GM12878 (cell line): ENCODE results near the gene TMC6.

Experiments used
- BHLHE40 ChIP-seq, 2 experiments: fragments of 450-650 bp in 1 of 2; IDR thresholded peaks; 2 replicates each; pipeline ENCODE4 v1.6.1; 2011 to 2017; ENCODE audit warnings: low read depth in 2 of 2, borderline replicate concordance in 1 of 2, improper control_type of control experiment in 1 of 2, low read length in 1 of 2, mild to moderate bottlenecking in 1 of 2
- EP300 ChIP-seq, 2 experiments: fragments of 150-350 bp in 1 of 2; IDR thresholded peaks; 2 replicates each; pipeline ENCODE4 v1.6.1; 2011 to 2012; ENCODE audit warnings: low read depth in 2 of 2, low read length in 2 of 2, borderline replicate concordance in 1 of 2, improper control_type of control experiment in 1 of 2, inconsistent platforms in 1 of 2; ENCODE audit not compliant: control insufficient read depth in 1 of 2
- JUND ChIP-seq: IDR thresholded peaks from 2 replicates; pipeline ENCODE4 v1.6.1; 2012; ENCODE audit warnings: low read depth, mild to moderate bottlenecking, low read length, improper control_type of control experiment, moderate library complexity
- RBBP5 ChIP-seq: fragments of 200-600 bp; sonication (generic); conservative IDR thresholded peaks from 2 replicates; pipeline ENCODE4 v1.6.1; 2016
- SP1 ChIP-seq: IDR thresholded peaks from one replicate; pipeline ENCODE4 v1.6.1; 2011; ENCODE audit warnings: low read depth, low read length
- TF ChIP-seq, protein P1 (sequence below), 3 experiments: IDR thresholded peaks in 2 of 3; conservative IDR thresholded peaks in 1 of 3; 2 replicates each; pipeline ENCODE4 v1.5.1; 2011; ENCODE audit warnings: low read depth in 3 of 3, low read length in 3 of 3, mild to moderate bottlenecking in 3 of 3, control low read depth in 2 of 3, moderate library complexity in 2 of 3, inconsistent platforms in 1 of 3, mixed read lengths in 1 of 3; ENCODE audit not compliant: control insufficient read depth in 2 of 3, insufficient read depth in 1 of 3; ENCODE audit errors: extremely low read depth in 1 of 3
- TF ChIP-seq, protein P2 (sequence below): IDR thresholded peaks from 2 replicates; pipeline ENCODE4 v1.6.1; 2012; ENCODE audit warnings: low read depth, low read length, improper control_type of control experiment

DNA sequence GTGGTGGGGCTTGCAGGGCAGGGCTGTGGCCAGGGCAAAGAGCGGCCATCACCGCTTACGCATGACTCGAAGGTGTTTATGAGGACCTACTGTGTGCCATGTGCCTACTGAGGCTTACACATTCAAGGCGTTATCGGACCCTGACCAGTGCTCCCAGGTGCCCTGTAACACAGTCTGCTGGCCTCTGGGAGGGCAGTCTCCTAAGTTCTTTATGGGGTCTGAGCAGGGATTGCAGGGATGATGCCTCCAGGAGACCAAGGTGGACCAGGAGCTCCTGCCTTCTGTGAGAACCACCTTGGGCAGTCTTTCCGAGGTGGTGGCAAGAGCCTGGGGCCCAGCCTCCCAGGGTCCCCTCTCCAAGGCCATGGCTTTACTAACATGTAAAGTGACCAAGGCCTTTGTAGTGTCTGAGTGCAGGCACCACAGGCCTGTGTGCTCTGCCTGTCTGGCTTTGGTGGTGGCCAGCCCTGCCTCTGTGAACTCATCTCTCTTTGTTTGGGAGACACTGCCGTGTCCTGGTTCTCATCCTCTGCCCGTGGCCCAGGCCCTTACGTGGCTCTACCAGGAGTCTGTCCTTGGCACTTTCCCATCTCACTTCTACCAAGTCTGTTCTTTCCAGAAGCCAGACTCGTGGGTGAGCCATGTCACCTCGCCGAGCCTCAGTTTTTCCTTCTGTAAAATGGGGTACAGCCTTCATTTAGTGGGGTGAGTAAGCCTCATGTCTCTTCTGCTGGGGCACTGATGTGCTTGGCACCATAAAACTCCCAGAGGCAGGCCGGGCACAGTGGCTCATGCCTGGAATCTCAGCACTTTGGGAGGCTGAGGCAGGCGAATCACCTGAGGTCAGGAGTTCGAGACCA is 36.4 kb upstream of the TMC6 start:
- TF ChIP-seq SP1 = no peak
- TF ChIP-seq BHLHE40 (IDR thresholded peaks at IDR 0.05; ENCODE audit: borderline replicate concordance in 1 of 2, low read depth in 2 of 2, low read length in 1 of 2) = no peak
- TF ChIP-seq RBBP5 = no peak
- TF ChIP-seq, protein P1, sequence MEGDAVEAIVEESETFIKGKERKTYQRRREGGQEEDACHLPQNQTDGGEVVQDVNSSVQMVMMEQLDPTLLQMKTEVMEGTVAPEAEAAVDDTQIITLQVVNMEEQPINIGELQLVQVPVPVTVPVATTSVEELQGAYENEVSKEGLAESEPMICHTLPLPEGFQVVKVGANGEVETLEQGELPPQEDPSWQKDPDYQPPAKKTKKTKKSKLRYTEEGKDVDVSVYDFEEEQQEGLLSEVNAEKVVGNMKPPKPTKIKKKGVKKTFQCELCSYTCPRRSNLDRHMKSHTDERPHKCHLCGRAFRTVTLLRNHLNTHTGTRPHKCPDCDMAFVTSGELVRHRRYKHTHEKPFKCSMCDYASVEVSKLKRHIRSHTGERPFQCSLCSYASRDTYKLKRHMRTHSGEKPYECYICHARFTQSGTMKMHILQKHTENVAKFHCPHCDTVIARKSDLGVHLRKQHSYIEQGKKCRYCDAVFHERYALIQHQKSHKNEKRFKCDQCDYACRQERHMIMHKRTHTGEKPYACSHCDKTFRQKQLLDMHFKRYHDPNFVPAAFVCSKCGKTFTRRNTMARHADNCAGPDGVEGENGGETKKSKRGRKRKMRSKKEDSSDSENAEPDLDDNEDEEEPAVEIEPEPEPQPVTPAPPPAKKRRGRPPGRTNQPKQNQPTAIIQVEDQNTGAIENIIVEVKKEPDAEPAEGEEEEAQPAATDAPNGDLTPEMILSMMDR (IDR thresholded peaks at IDR 0.05 in 2 of 3, conservative IDR thresholded peaks at IDR 0.05 in 1 of 3; ENCODE audit: control insufficient read depth in 2 of 3, extremely low read depth in 1 of 3, insufficient read depth in 1 of 3, low read depth in 3 of 3, low read length in 3 of 3) = no peak
- no peak for TF ChIP-seq JUND
- TF ChIP-seq EP300 (IDR thresholded peaks at IDR 0.05; ENCODE audit: borderline replicate concordance in 1 of 2, control insufficient read depth in 1 of 2, low read depth in 2 of 2, low read length in 2 of 2) = no peak
- TF ChIP-seq, protein P2, sequence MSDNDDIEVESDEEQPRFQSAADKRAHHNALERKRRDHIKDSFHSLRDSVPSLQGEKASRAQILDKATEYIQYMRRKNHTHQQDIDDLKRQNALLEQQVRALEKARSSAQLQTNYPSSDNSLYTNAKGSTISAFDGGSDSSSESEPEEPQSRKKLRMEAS = no peak
